NK-92 (cell line): ENCODE results near the gene CHST3.
"Not testable (repeated sequence)": the region's sequence is repeated elsewhere in the genome, so short reads cannot be mapped to it uniquely, and the experiment has no call there.

Experiments used
- DNase-seq: peaks from one replicate; lab custom pipeline; 2025; ENCODE audit not compliant: unreplicated experiment; lab: John Stamatoyannopoulos, UW

Gene CHST3

GRCh38 chr10:71988895-71989294, 24.7 kb downstream of the CHST3 start:
- not testable (repeated sequence) for DNase-seq

GRCh38 chr10:71989661-71990454, 25.7 kb downstream of the CHST3 start:
- DNase-seq, result no peak

GRCh38 chr10:71990706-71991269, 26.6 kb downstream of the CHST3 start:
- no peak for DNase-seq

- DNase-seq, result no peak
These were observed 31.3 kb downstream of the CHST3 start for GRCh38 chr10:71995449-71995848.

GRCh38 chr10:71995887-71996575, 31.8 kb downstream of the CHST3 start:
- DNase-seq, result no peak

- DNase-seq, result no peak
These were observed 32.6 kb downstream of the CHST3 start for GRCh38 chr10:71996592-71997371.

GRCh38 chr10:71998119-71998839, 34.1 kb downstream of the CHST3 start:
- no peak for DNase-seq

- no peak for DNase-seq
These were observed 34.6 kb downstream of the CHST3 start for GRCh38 chr10:71998840-71999194.

GRCh38 chr10:71999360-72000072, 35.3 kb downstream of the CHST3 start:
- no peak for DNase-seq

- no peak for DNase-seq
These were observed 36.2 kb downstream of the CHST3 start for GRCh38 chr10:72000073-72001032.

- no peak for DNase-seq
These were observed 36.8 kb downstream of the CHST3 start for GRCh38 chr10:72001033-72001395.

GRCh38 chr10:72002354-72003295, 38.4 kb downstream of the CHST3 start:
- no peak for DNase-seq

- no peak for DNase-seq
These were observed 41.8 kb downstream of the CHST3 start for GRCh38 chr10:72006026-72006425.

- no peak for DNase-seq
These were observed 43.2 kb downstream of the CHST3 start for GRCh38 chr10:72007246-72007892.

- DNase-seq, result no peak
These were observed 44.1 kb downstream of the CHST3 start for GRCh38 chr10:72008096-72008981.

- no peak for DNase-seq
These were observed 44.8 kb downstream of the CHST3 start for GRCh38 chr10:72009051-72009424.
